Transverse colon (tissue), 3 donors: Measurements from ENCODE around the gene RBM38.

Experiments used
- EP300 ChIP-seq: sonication (generic); formaldehyde crosslinking; IDR thresholded peaks from one replicate; pipeline ENCODE4 v1.6.1; 2017; ENCODE audit warnings: antibody characterized with exemption, low read depth
- TF ChIP-seq, protein P1 (sequence below), 5 experiments: fragments of 200-600 bp in 3 of 5; fragments of 450-650 bp in 2 of 5; sonication (generic) in 3 of 5; IDR thresholded peaks; 1 replicate in 2 of 5; 2 replicates in 3 of 5; pipeline ENCODE4 v1.5.1; 2016 to 2017; ENCODE audit warnings: antibody characterized with exemption in 5 of 5, inconsistent platforms in 3 of 5, mild to moderate bottlenecking in 2 of 5, moderate library complexity in 1 of 5

DNA sequence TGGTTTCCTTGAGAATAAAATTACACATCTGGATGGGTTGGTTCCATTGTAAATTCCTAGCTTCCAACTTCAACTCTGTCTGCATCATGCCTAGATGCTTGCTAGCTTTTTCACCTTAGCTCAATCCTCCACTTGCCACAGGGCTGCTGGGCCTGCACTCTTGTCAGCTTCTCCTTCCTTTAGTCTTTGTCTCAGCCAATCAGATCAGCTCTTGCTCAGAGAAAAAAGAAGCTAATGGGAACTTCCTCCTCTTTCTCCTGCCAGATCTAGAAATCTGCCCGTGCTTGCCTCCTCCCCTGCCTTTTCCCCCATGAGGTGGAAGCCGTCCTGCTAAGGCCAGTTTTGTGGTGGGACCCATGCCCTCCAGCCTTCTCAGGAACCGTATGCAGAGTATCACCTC lies 21.6 kb upstream of the RBM38 start:
- TF ChIP-seq, protein P1, sequence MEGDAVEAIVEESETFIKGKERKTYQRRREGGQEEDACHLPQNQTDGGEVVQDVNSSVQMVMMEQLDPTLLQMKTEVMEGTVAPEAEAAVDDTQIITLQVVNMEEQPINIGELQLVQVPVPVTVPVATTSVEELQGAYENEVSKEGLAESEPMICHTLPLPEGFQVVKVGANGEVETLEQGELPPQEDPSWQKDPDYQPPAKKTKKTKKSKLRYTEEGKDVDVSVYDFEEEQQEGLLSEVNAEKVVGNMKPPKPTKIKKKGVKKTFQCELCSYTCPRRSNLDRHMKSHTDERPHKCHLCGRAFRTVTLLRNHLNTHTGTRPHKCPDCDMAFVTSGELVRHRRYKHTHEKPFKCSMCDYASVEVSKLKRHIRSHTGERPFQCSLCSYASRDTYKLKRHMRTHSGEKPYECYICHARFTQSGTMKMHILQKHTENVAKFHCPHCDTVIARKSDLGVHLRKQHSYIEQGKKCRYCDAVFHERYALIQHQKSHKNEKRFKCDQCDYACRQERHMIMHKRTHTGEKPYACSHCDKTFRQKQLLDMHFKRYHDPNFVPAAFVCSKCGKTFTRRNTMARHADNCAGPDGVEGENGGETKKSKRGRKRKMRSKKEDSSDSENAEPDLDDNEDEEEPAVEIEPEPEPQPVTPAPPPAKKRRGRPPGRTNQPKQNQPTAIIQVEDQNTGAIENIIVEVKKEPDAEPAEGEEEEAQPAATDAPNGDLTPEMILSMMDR (IDR thresholded peaks at IDR 0.05), result no peak
- no peak for TF ChIP-seq EP300
